Thymus (tissue), 11 donors: Measurements from ENCODE around the gene FLRT1. TPM values are rescaled to one million over a fixed set of nuclear protein-coding genes. Genes with fewer than 3 reads are reported as not detected.
A peak's percentile ranks its signal among the peaks of the same experiment; 100 is the strongest.

ENCODE experiments used
- DNase-seq, 9 donors: peaks; one replicate each; pipeline ENCODE4 v3.0.0-alpha.2; 2013; ENCODE audit warnings: low spot score in 9 of 9, low read depth in 6 of 9, missing footprints in 1 of 9
- H3K27ac ChIP-seq, 2 donors: one replicate each; pipeline ENCODE4 v1.5.1; 2013; ENCODE audit warnings: control low read depth in 1 of 2, low read depth in 1 of 2, low read length in 1 of 2, mild to moderate bottlenecking in 1 of 2, moderate library complexity in 1 of 2
- H3K27me3 ChIP-seq, 2 donors: one replicate each; pipeline ENCODE4 v1.5.1; 2013; ENCODE audit warnings: low read length in 1 of 2; ENCODE audit not compliant: control insufficient read depth in 2 of 2, insufficient read depth in 1 of 2
- H3K36me3 ChIP-seq, 2 donors: one replicate each; pipeline ENCODE4 v1.5.1; 2013; ENCODE audit warnings: low read length in 1 of 2, mild to moderate bottlenecking in 1 of 2, moderate library complexity in 1 of 2; ENCODE audit not compliant: control insufficient read depth in 2 of 2, insufficient read depth in 2 of 2
- H3K4me1 ChIP-seq, 2 donors: one replicate each; pipeline ENCODE4 v1.5.1; 2013; ENCODE audit warnings: low read length in 2 of 2; ENCODE audit not compliant: control insufficient read depth in 2 of 2, insufficient read depth in 2 of 2
- H3K4me3 ChIP-seq, 2 donors: one replicate each; pipeline ENCODE4 v1.5.1; 2013; ENCODE audit warnings: low read length in 2 of 2, control low read depth in 1 of 2, mild to moderate bottlenecking in 1 of 2
- H3K9me3 ChIP-seq, 2 donors: one replicate each; pipeline ENCODE4 v1.5.1; 2013; ENCODE audit warnings: low read length in 1 of 2, mild to moderate bottlenecking in 1 of 2; ENCODE audit not compliant: control insufficient read depth in 2 of 2, insufficient read depth in 1 of 2
- WGBS: extraction: QIAGEN DNeasy Blood & Tissue Kit; methylation state at CpG from one replicate; pipeline ENCODE4 v1.1.7; 2013; 5-methylcytosine and 5-hydroxymethylcytosine counted together
- polyA plus RNA-seq: library from polyadenylated mRNA; stranded (reverse); fragments of 200-250 nt; gene quantifications from one replicate; pipeline ENCODE4 v1.2.3, GENCODE V29; 2013
- total RNA-seq: library from RNA; stranded (reverse); fragments of 120-200 nt; gene quantifications from one replicate; pipeline ENCODE4 v1.2.4, GENCODE V29; 2013
- donor health status: healthy.

FLRT1 gene
- total and polyA plus RNA-seq, 2 donors = 0.05 to 0.07 TPM

- H3K9me3 ChIP-seq = no peaks in the 10 kb centered on the region
- peaks cover 48 to 54% of the 10 kb centered on the region in 2 donors for H3K36me3 ChIP-seq
- peaks cover 6 to 23% of the 10 kb centered on the region in 2 donors for H3K4me1 ChIP-seq
- no peak overlapping the region for H3K27ac ChIP-seq
- DNase-seq = no peak
- 93% methylated on average over 11 of the region's 11 CpGs for WGBS
- peaks cover 26 to 41% of the 10 kb centered on the region in 2 donors for H3K27me3 ChIP-seq
- H3K4me3 ChIP-seq = no peak overlapping the region
Observed at GRCh38 chr11:63997801-63998337, 37.9 kb upstream of the FLRT1 start.

- DNase-seq = no peak
- Histone ChIP-seq H3K36me3 (peaks cover 42 to 49% of the 10 kb centered on the region in 2 donors), H3K27me3 (peaks cover 26 to 41% of the 10 kb centered on the region in 2 donors), H3K4me1 (peaks cover 6 to 23% of the 10 kb centered on the region in 2 donors), H3K9me3 (no peaks in the 10 kb centered on the region), H3K4me3 (no peak overlapping the region), H3K27ac (no peak overlapping the region)
- 80% methylated on average over 54 of the region's 54 CpGs for WGBS
Observed at GRCh38 chr11:63998558-63999348, 37.0 kb upstream of the FLRT1 start.

GRCh38 chr11:63999349-64000025 lies 36.2 kb upstream of the FLRT1 start:
- H3K4me1 ChIP-seq = peaks cover 6 to 23% of the 10 kb centered on the region in 2 donors
- 21% methylated on average over 59 of the region's 59 CpGs for WGBS
- peaks cover 26 to 46% of the 10 kb centered on the region in 2 donors for H3K27me3 ChIP-seq
- H3K9me3 ChIP-seq = no peaks in the 10 kb centered on the region
- H3K27ac ChIP-seq = no peak overlapping the region
- H3K36me3 ChIP-seq = peaks cover 37 to 43% of the 10 kb centered on the region in 2 donors
- peak overlapping the region in 1 of 2 donors; percentile 4 for H3K4me3 ChIP-seq
- peak in 3 of 9 donors; percentile 26 to 42 (median 38) for DNase-seq

GRCh38 chr11:64000026-64000739 lies 35.5 kb upstream of the FLRT1 start:
- peaks cover 26 to 47% of the 10 kb centered on the region in 2 donors for H3K27me3 ChIP-seq
- H3K9me3 ChIP-seq = no peaks in the 10 kb centered on the region
- DNase-seq = peak in 7 of 9 donors; percentile 46 to 84 (median 70)
- peaks cover 31 to 37% of the 10 kb centered on the region in 2 donors for H3K36me3 ChIP-seq
- 3% methylated on average over 67 of the region's 67 CpGs for WGBS
- H3K4me3 ChIP-seq = peak overlapping the region in 1 of 2 donors; percentile 16
- H3K4me1 ChIP-seq = peaks cover 6 to 23% of the 10 kb centered on the region in 2 donors
- no peak overlapping the region for H3K27ac ChIP-seq

DNA sequence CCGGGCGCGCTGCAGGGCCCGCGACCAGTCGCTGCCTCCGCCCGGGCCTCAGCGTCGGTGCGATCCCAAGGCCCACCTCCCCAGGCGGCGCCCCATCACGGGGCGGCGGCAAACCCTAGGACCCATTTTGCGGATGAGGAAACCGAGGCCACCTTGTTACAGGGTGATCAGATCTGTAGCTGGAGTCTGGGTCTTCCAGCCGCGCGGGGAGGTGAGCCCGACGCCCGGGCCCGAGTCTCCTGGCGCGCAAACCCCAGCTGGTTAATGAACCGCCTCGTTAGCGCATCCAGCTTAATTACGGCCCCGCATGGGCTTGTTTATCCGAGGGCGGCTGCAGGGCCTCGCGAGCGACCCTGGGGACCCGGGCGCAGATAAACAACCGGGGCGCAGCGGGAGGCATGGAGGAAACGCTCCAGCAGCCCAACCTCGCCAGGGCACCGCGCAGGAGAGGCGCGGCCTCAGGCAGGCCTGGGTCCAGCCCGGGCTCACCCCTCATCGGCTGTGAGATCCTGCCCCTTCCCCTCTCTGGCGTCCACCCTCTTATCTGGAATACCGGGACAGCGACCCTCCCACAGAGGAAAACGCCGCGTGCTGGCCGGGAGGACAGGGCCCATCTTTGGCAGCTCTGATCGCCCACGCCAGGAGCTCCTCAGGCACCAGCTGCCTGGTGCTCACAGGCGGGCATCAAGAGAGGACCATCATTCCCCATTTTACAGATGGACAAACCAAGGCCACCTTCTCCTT lies 34.8 kb upstream of the FLRT1 start:
- peaks cover 26 to 54% of the 10 kb centered on the region in 2 donors for H3K27me3 ChIP-seq
- H3K4me1 ChIP-seq = peaks cover 6 to 23% of the 10 kb centered on the region in 2 donors
- DNase-seq = no peak
- peaks cover 25 to 31% of the 10 kb centered on the region in 2 donors for H3K36me3 ChIP-seq
- no peak overlapping the region for H3K27ac ChIP-seq
- 24% methylated on average over 60 of the region's 60 CpGs for WGBS
- no peaks in the 10 kb centered on the region for H3K9me3 ChIP-seq
- H3K4me3 ChIP-seq = peak overlapping the region in 1 of 2 donors; percentile 16

- Histone ChIP-seq H3K9me3 (no peaks in the 10 kb centered on the region), H3K36me3 (peaks cover 16 to 23% of the 10 kb centered on the region in 2 donors), H3K4me1 (peaks cover 6 to 23% of the 10 kb centered on the region in 2 donors), H3K27ac (no peak overlapping the region), H3K4me3 (no peak overlapping the region), H3K27me3 (peaks cover 34 to 62% of the 10 kb centered on the region in 2 donors)
- DNase-seq = no peak
- WGBS = 46% methylated on average over 23 of the region's 23 CpGs
Observed at GRCh38 chr11:64001484-64002420, 34.0 kb upstream of the FLRT1 start.

DNA sequence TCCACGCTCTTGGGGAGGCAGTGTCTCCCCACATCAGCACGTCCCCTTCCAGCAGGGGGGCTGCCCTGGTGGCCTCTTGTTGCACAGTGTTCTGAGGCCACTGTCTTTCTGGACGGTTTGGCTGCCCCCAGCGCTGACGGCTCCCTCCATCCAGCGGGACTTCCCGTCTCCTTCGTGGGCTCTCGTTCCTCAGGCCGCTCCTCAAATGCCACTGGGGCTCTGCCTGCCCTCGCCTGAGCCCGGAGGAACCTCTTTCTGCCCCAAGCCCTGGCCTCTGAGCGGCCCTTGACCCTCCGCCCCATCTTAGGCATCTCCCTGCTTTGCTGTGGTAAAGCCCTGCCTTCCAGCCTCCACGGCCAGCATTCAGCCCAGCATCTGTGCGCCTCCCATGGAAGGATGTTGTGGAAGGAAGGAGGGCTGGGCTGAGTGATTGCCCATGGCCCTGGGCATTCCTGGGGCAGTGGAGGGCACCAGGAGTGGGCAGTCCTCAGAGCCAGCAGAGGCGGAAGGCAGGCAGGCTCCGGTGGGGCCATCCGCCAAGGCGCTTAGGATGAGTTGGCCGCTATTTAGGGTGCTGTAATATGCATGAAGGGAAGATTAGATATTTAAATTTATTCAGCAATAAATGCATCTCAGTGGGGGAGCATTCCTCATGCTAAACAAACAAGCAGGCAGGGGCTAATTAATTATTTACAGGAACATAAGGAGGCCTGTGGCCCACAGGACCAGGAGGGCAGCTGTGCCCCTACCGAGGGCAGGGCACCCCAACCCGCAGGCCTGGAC lies 31.7 kb upstream of the FLRT1 start:
- H3K27me3 ChIP-seq = peaks cover 49 to 80% of the 10 kb centered on the region in 2 donors
- H3K4me1 ChIP-seq = peaks cover 6 to 32% of the 10 kb centered on the region in 2 donors
- DNase-seq = no peak
- H3K27ac ChIP-seq = no peak overlapping the region
- 75% methylated on average over 23 of the region's 23 CpGs for WGBS
- peaks cover 0 to 4% of the 10 kb centered on the region in 2 donors for H3K9me3 ChIP-seq
- H3K4me3 ChIP-seq = no peak overlapping the region
- H3K36me3 ChIP-seq = peaks cover 0 to under 1% of the 10 kb centered on the region in 2 donors
